ENCODE data around the gene AFMID. TPM values are rescaled to one million over a fixed set of nuclear protein-coding genes. Genes with fewer than 3 reads are reported as not detected.
A peak's percentile ranks its signal among the peaks of the same experiment; 100 is the strongest.

The AFMID gene
- total RNA-seq, 2 donors from 2014 or later = 78.9 to 94.6 TPM

DNA sequence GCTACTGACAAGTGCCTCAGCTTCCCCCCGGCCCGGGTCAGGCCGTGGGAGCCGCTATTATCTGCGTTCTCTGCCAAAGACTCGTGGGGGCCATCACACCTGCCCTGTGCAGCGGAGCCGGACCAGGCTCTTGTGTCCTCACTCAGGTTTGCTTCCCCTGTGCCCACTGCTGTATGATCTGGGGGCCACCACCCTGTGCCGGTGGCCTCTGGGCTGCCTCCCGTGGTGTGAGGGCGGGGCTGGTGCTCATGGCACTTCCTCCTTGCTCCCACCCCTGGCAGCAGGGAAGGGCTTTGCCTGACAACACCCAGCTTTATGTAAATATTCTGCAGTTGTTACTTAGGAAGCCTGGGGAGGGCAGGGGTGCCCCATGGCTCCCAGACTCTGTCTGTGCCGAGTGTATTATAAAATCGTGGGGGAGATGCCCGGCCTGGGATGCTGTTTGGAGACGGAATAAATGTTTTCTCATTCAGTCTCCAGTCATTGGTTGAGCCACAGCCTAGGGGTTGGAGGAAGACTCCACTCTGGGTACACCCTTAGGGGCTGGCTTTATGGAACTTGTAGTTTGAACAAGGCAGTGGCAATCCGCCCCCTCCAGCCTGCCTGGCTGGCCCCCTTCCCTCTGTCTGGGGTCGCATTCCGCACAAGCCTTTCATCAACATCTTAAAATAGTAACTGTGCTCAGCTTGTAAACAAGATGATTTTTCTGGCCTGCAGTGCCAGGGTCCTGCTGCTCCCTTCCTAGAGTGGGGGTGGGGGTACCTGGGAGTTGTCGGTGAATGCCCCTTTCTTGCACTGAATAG, 14.7 kb upstream of the AFMID start:
- Histone ChIP-seq H3K27ac (peak overlapping the region in 3 of 4 donors; percentile 87 to 95 (median 89)), H3K9me3 (no peaks in the 10 kb centered on the region), H3K27me3 (no peaks in the 10 kb centered on the region), H3K4me1 (peaks cover 86% of the 10 kb centered on the region), H3K4me3 (no peak overlapping the region), H3K36me3 (replicated peaks in 1 of 2; ENCODE audit: insufficient read depth in 1 of 2, low read depth in 2 of 2) (no peaks in the 10 kb centered on the region)
- WGBS, 2 donors = 47 to 56% methylated on average over 11 to 19 of the region's 19 CpGs
- DNase-seq (peak in 1 of 4 donors; percentile 28), ATAC-seq (no peak)
- TF ChIP-seq, protein P1, sequence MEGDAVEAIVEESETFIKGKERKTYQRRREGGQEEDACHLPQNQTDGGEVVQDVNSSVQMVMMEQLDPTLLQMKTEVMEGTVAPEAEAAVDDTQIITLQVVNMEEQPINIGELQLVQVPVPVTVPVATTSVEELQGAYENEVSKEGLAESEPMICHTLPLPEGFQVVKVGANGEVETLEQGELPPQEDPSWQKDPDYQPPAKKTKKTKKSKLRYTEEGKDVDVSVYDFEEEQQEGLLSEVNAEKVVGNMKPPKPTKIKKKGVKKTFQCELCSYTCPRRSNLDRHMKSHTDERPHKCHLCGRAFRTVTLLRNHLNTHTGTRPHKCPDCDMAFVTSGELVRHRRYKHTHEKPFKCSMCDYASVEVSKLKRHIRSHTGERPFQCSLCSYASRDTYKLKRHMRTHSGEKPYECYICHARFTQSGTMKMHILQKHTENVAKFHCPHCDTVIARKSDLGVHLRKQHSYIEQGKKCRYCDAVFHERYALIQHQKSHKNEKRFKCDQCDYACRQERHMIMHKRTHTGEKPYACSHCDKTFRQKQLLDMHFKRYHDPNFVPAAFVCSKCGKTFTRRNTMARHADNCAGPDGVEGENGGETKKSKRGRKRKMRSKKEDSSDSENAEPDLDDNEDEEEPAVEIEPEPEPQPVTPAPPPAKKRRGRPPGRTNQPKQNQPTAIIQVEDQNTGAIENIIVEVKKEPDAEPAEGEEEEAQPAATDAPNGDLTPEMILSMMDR (IDR thresholded peaks at IDR 0.05) = no peak
- TF ChIP-seq POLR2A (IDR thresholded peaks at IDR 0.05) = no peak
- intact Hi-C loops (cut with DNase I) = no loop called here

DNA sequence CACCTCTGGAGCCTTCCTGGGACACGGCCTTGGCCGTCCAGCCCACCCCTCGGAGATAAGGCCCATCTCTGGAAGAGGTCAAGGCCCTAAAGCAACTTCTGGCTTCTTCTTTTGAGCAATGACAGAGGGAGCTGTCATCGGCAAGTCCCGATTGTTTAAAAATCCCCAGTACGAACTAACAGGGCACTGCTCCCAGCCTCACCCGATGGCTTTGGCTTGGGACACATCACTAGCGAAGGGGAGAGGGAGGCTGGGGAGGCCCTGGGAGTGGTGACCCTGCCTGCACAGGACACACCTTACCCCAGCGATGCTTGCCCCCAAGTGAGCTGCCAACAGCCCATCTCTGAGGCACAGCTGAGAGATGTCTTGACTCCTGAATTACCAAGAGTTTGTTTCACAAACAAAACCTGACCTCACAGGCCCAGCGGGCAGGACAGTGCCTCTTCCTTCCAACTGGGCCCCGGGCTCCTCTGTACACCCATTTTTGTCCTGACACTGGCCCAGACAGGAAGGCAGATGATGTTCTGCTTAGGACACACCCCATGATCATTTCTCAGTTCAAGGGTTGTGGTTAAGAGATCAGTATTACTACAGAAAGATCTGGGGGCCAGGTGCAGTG, 14.0 kb upstream of the AFMID start:
- 70 to 78% methylated on average over 7 to 11 of the region's 11 CpGs for WGBS, 2 donors
- H3K27me3 ChIP-seq = no peaks in the 10 kb centered on the region
- ATAC-seq (no peak), DNase-seq (no peak)
- TF ChIP-seq, protein P1 (IDR thresholded peaks at IDR 0.05) = no peak
- TF ChIP-seq POLR2A (IDR thresholded peaks at IDR 0.05) = no peak
- intact Hi-C loops (cut with DNase I) = no loop called here
- peak overlapping the region; percentile 28 to 95 (median 88) for H3K27ac ChIP-seq
- peaks cover 82% of the 10 kb centered on the region for H3K4me1 ChIP-seq
- H3K9me3 ChIP-seq = no peaks in the 10 kb centered on the region
- no peak overlapping the region for H3K4me3 ChIP-seq
- no peaks in the 10 kb centered on the region for H3K36me3 ChIP-seq (replicated peaks in 1 of 2; ENCODE audit: insufficient read depth in 1 of 2, low read depth in 2 of 2)

DNA sequence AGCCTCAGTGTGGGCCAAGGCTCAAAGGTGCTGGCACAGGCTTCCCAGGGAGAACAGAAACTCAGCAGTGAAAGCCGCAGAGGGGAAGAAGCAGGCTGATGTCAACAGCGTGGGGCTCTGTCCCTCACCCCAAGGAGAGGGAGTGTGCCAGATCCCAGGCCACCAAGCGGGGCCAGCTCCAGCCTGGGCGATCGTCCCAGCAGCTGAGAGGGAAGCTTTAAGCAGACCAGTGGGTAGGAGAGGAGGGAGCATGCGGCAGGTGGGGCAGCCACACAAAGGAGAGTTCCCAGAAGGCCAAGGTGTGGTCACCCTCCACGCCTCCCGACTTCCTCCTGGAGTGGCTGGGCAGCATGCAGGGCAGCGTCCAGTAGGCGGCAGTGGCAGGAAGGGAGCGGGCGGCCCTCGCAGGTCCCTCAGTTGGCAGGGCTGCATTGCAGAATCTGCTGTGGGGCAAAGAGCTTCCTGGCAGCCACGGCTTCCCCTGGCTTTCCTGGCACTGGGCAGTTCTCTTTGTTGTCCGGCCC, 12.8 kb upstream of the AFMID start:
- WGBS, 2 donors = 0 to 4% methylated on average over 3 to 15 of the region's 15 CpGs
- no peak overlapping the region for H3K4me3 ChIP-seq

DNA sequence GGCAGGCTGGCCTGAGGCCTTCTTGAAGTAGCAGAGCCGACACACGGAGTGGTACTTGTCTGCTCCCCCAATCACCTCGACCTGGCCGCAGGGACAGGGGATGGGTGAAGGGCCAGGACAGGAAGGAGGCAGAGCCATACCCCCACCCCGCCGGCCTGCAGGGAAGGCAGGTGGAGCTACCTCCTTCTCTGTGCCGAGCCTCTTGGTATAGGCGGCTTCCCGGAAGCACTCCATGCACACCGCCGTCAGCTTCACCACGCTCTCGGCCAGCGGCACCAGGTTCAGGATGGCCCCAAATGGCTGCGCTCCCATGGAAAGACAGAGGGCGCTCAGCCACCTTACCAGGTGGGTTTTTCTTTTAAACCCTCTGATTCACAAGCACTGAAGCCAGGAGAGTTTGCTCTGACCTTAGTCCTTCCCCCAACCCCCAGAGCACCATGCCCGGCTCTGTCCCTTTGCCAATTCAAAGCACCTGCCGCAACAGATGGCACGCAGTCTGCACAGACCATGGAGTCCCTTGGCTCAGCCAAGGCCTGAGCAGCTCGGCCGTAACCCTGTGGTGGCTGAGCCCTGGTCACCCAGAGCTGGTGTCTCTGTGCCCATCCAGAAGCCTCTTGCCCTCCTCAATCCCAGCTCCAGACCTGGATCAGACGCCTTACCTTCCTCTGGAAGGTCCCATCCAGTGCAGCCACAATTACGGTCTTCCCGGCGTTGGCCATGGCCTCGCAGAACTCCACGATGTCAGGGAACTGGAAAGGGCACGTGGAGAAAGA, 12.1 kb upstream of the AFMID start:
- no peak overlapping the region for H3K4me3 ChIP-seq
- H3K4me1 ChIP-seq = peaks cover 71% of the 10 kb centered on the region
- H3K27ac ChIP-seq = peak overlapping the region; percentile 78 to 95 (median 88)
- peak; percentile 76 to 89 (median 86) for DNase-seq
- 38 to 40% methylated on average over 7 to 28 of the region's 28 CpGs for WGBS, 2 donors
- no peaks in the 10 kb centered on the region for H3K9me3 ChIP-seq
- no peaks in the 10 kb centered on the region for H3K27me3 ChIP-seq
- peak; percentile 51 for ATAC-seq
- TF ChIP-seq, protein P1 (IDR thresholded peaks at IDR 0.05) = peak in 5 of 7 experiments; percentile 6 to 62 (median 32)
- TF ChIP-seq POLR2A (IDR thresholded peaks at IDR 0.05) = peak in 2 of 3 donors; percentile 54 to 62
- no peaks in the 10 kb centered on the region for H3K36me3 ChIP-seq (replicated peaks in 1 of 2; ENCODE audit: insufficient read depth in 1 of 2, low read depth in 2 of 2)
- intact Hi-C loops (cut with DNase I) = no loop called here

More for the DNA sequence above, 12.8 kb upstream of the AFMID start:
- Histone ChIP-seq H3K4me1 (peaks cover 78% of the 10 kb centered on the region), H3K36me3 (replicated peaks in 1 of 2; ENCODE audit: insufficient read depth in 1 of 2, low read depth in 2 of 2) (no peaks in the 10 kb centered on the region), H3K27ac (peak overlapping the region; percentile 78 to 95 (median 88)), H3K9me3 (no peaks in the 10 kb centered on the region), H3K27me3 (no peaks in the 10 kb centered on the region)
- ATAC-seq (peak; percentile 92), DNase-seq (peak; percentile 96 to 97 (median 96))
- intact Hi-C loops (cut with DNase I) = no loop called here
- peak; percentile 70 to 88 (median 82) for TF ChIP-seq POLR2A (IDR thresholded peaks at IDR 0.05)
- TF ChIP-seq, protein P1 (IDR thresholded peaks at IDR 0.05) = peak; percentile 66 to 98 (median 96)

All from body of pancreas (tissue), 4 donors.